ENCODE results near the gene SOAT2. TPM values are rescaled to one million over a fixed set of nuclear protein-coding genes. Genes with fewer than 3 reads are reported as not detected.

The SOAT2 gene
- total and polyA plus RNA-seq, 2 of the 4 experiments (the other 2 are of a cell fraction), result 0.18 to 0.39 TPM

DNA sequence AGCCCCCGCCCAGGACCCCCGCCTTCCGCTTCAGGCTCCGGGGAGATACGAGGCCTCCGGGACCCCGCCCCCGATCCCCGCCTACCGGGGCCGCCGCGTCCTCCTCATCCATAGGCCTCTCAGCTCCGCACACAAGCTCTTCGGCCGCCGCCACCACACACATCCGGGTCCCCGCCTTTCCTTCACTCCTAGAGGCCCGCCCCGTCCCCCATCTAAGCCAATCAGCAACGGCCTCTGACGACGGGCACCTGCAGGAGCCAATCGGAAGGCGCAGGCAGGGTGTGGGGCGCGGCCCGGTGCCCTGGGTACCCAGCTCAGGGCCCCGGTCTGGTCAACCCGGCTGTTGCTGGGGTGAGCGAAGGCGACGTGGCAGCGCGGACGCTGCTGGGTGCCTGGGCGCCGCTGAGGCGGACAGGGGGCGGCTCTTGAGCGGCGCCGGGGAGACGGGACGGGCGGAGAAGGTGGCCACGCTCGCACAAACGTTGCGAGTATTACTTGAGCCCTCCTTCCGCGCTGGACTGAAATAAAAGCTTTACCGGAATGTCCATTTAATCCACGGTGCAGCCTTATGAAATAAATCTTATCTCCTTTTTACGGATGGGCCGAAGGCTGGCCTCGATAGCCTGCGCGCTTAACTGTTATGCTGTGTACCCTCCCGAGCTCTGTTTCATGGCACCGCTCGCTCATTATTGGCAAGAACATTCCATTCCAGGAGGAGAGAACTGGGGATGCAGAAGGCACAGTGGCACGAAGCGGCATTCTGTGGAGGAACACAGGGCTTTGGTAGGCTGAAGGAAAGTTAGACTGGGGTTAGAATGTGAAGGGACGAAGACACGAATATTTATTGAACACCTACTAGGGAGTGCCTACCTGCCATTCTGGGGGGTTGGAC is 23.8 kb upstream of the SOAT2 start, which contains the start of gene SPRYD3:
TSS of gene SPRYD3 (minus strand) at position 165 of the 892 bp plus-strand sequence. CDS start at position 108, 57 bp downstream.
- peaks cover 12% of the 10 kb centered on the region; the same call in 1 of the 2 replicates for H3K9me1 ChIP-seq (ENCODE audit: insufficient read depth, low read length)
- peak within 1 kb of the TSS; percentile 95 for H2BK5ac ChIP-seq (ENCODE audit: low read depth, low read length, poor library complexity, severe bottlenecking)
- H3K79me1 ChIP-seq (ENCODE audit: low read depth in 1 of 2, low read length in 2 of 2), result peaks cover 16 to 35% of the 10 kb centered on the region in 2 experiments
- H2AFZ ChIP-seq (replicated peaks; ENCODE audit: low read length, poor library complexity), result peak within 1 kb of the TSS; percentile 89
- peak within 1 kb of the TSS; percentile 99 for H3K56ac ChIP-seq (ENCODE audit: extremely low read depth, insufficient read depth, low read length)
- ChIA-PET CTCF (interaction anchor here (1.0 to 2.1 kb wide), 2 partner anchors 13 to 19 kb away, joined by 6 to 13 read pairs; no protein-coding TSS in a partner anchor), POLR2A (ENCODE audit: unreplicated experiment) (interaction anchor here (0.6 to 1.4 kb wide), 10 partner anchors 14 to 136 kb away, joined by 3 to 8 read pairs (median 7); partner anchors contain the start of genes CSAD and ZNF740)
- DNase-seq (peak; percentile 96), ATAC-seq (ENCODE audit: low read depth) (peak; percentile 95)
- H3K4me3 ChIP-seq (ENCODE audit: insufficient read depth, low read depth, low read length), result peak within 1 kb of the TSS; percentile 80
- in situ Hi-C loops (cut with MboI; ENCODE audit: low sequenced_read_pairs), result no loop called here
- H2AK9ac ChIP-seq (replicated peaks; ENCODE audit: low read depth, low read length, poor library complexity), result peak within 1 kb of the TSS; percentile 99
- H3K36me3 ChIP-seq (ENCODE audit: control insufficient read depth, insufficient read depth, low read length), result peaks cover 16% of the 10 kb centered on the region
- H4K20me1 ChIP-seq (ENCODE audit: insufficient read depth, low read length), result no peaks in the 10 kb centered on the region
- H4K8ac ChIP-seq (ENCODE audit: low read depth in 2 of 2, low read length in 2 of 2), result peak within 1 kb of the TSS; percentile 95 to 99
- TF ChIP-seq BHLHE40 (IDR thresholded peaks at IDR 0.05; ENCODE audit: low read depth, low read length) (no peak), MXI1 (IDR thresholded peaks at IDR 0.05; ENCODE audit: borderline replicate concordance, low read depth, low read length) (0 out of 2 replicates have a peak, but pooled peaks have one; percentile 20), FOS (IDR thresholded peaks at IDR 0.05; ENCODE audit: low read depth, low read length) (peak; percentile 86; the same call in 1 of the 2 replicates), POLR2A (IDR thresholded peaks at IDR 0.05; ENCODE audit: low read depth, low read length) (peak; percentile 94), RFX5 (IDR thresholded peaks at IDR 0.05; ENCODE audit: low read depth, low read length) (peak; percentile 32; the same call in 1 of the 2 replicates), MAZ (IDR thresholded peaks at IDR 0.05; ENCODE audit: borderline replicate concordance, low read depth, low read length) (peak; percentile 54; the same call in 1 of the 2 replicates), CHD1 (IDR thresholded peaks at IDR 0.05; ENCODE audit: low read depth, low read length) (no peak)
- peak within 1 kb of the TSS; percentile 100 for H3K14ac ChIP-seq (replicated peaks; ENCODE audit: low read depth, low read length)
- intact Hi-C loops (cut with micrococcal nuclease), result loop anchor here (1.0 to 2.0 kb wide), 2 partner anchors 20 to 101 kb away; partner anchors contain the start of genes CSAD and ZNF740
- H3K23ac ChIP-seq (ENCODE audit: low read depth, low read length), result peak within 1 kb of the TSS; percentile 100
- H3K4ac ChIP-seq (ENCODE audit: low read depth, low read length), result peak within 1 kb of the TSS; percentile 99
- peak within 1 kb of the TSS; percentile 71; the same call in 2 of the 3 replicates for H2BK15ac ChIP-seq (ENCODE audit: low read depth, low read length)
- peak within 1 kb of the TSS; percentile 51; the same call in 1 of the 2 replicates for H2BK20ac ChIP-seq (ENCODE audit: low read depth, low read length)
- peak within 1 kb of the TSS; percentile 95 for H3K9ac ChIP-seq (ENCODE audit: low read depth, low read length)
- peak within 1 kb of the TSS; percentile 92 for H3K18ac ChIP-seq (ENCODE audit: low read depth, low read length)
- TSS peak; percentile 96 for BruUV-seq (replicated peaks)
- dilution Hi-C loops (cut with HindIII; ENCODE audit: low sequenced_read_pairs, unreplicated experiment), result no loop called here
- H3K4me1 ChIP-seq (ENCODE audit: control insufficient read depth, insufficient read depth, low read length), result peaks cover 11% of the 10 kb centered on the region
- H4K5ac ChIP-seq (ENCODE audit: low read depth, low read length), result peak within 1 kb of the TSS; percentile 98
- peak within 1 kb of the TSS; percentile 98 for H3K27ac ChIP-seq (ENCODE audit: insufficient read depth, low read length)
- H2AK5ac ChIP-seq (ENCODE audit: low read depth, low read length), result peak within 1 kb of the TSS; percentile 97
- H2BK120ac ChIP-seq (ENCODE audit: low read depth, low read length), result peak within 1 kb of the TSS; percentile 90
- peak within 1 kb of the TSS; percentile 97 for H3K4me2 ChIP-seq (ENCODE audit: low read depth, low read length)
- H3K27me3 ChIP-seq (ENCODE audit: control insufficient read depth, insufficient read depth, low read length), result no peaks in the 10 kb centered on the region
- 0% methylated on average over 33 of the region's 67 CpGs; no CpG with 5 or more reads in 1 of the 2 experiments for WGBS, 2 experiments (ENCODE audit: extremely low coverage in 2 of 2, insufficient read length in 1 of 2)
- no peaks in the 10 kb centered on the region for H3K9me3 ChIP-seq (ENCODE audit: control insufficient read depth, insufficient read depth, low read length)
- peak within 1 kb of the TSS; percentile 97 for H4K91ac ChIP-seq (ENCODE audit: insufficient read depth, low read depth, low read length)
